ENCODE results near the gene TRIM66. TPM values are rescaled to one million over a fixed set of nuclear protein-coding genes. Genes with fewer than 3 reads are reported as not detected.

TRIM66 gene
- polyA plus RNA-seq, 3 donors, result 0.04 to 12.0 (median 0.47) TPM

DNA sequence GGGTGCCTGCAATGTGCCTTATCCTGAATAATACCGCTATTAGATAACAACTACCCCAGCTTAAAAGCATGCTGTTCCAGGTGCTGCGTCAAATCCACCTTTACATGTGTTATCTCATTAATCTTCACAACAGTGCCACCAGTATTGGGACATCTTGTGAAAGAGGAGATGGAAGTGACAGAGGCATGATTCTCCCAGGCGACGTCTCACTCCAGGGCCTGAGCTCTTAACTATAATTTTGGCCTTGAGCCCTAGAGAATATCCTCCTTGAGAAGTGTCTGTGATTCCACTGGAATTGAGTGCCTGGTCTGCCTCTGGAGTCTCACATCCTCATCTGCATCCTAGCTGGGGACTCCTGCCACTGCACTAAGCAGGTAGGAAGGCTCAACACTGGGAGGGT is 43.9 kb upstream of the TRIM66 start:
- TF ChIP-seq CTCF (IDR thresholded peaks at IDR 0.05), result no peak
- Histone ChIP-seq H4K20me1 (ENCODE audit: insufficient read depth, low read length) (no peaks in the 10 kb centered on the region), H3K4me3 (replicated peaks in 1 of 3; ENCODE audit: low read depth in 2 of 3, low read length in 3 of 3) (no peak overlapping the region), H3K27me3 (ENCODE audit: control insufficient read depth in 2 of 2, insufficient read depth in 2 of 2, low read length in 2 of 2) (no peaks in the 10 kb centered on the region), H3K27ac (ENCODE audit: low read depth in 1 of 2, low read length in 2 of 2) (no peak overlapping the region), H3K36me3 (replicated peaks in 1 of 2; ENCODE audit: control insufficient read depth in 1 of 2, insufficient read depth in 2 of 2, low read length in 2 of 2) (no peaks in the 10 kb centered on the region), H3K4me1 (ENCODE audit: control insufficient read depth in 1 of 2, insufficient read depth in 2 of 2, low read length in 2 of 2) (no peaks in the 10 kb centered on the region), H3K9ac (ENCODE audit: insufficient read depth, low read length, poor library complexity, severe bottlenecking) (no peak overlapping the region), H3K4me2 (replicated peaks; ENCODE audit: extremely low read depth, low read length, poor library complexity, severe bottlenecking) (no peak overlapping the region), H3K79me2 (ENCODE audit: insufficient read depth, low read length) (no peaks in the 10 kb centered on the region), H3K9me3 (replicated peaks in 1 of 2; ENCODE audit: control insufficient read depth in 1 of 2, insufficient read depth in 1 of 2, low read length in 2 of 2) (no peaks in the 10 kb centered on the region), H2AFZ (ENCODE audit: insufficient read depth, low read depth, low read length, poor library complexity, severe bottlenecking) (no peak overlapping the region)
- 89% methylated on average over 2 of the region's 4 CpGs for WGBS (ENCODE audit: insufficient coverage)
- intact Hi-C loops (cut with micrococcal nuclease), result no loop called here
- Mint-ChIP-seq H3K36me3 (no peaks in the 10 kb centered on the region), H3K27ac (no peak overlapping the region), H3K9me3 (peaks cover 0 to 2% (median 0%) of the 10 kb centered on the region in 7 donors), H3K4me3 (no peak overlapping the region), H3K27me3 (ENCODE audit: low read depth in 3 of 3) (peaks cover 2 to 6% (median 5%) of the 10 kb centered on the region in 3 donors), H3K4me1 (no peaks in the 10 kb centered on the region)
- DNase-seq, result no peak

DNA sequence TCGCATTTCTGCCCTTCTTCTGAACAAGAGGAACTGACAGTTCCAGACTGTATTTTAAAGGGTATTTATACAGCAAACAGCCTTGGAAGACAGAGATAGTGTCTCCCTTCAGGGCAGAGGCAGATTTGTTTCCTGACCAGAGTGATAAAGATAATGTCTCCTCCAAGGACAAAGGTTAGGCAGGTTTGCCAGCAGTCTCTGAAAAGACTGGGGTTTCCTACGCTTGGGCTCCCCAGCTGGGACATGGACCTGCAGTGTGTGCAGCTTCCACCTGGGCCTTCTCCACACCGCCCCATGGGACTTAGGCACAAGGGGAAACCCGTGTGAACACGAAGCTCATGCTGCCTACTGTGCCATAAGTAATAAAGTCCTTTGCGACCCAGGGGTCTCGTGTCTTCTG is 42.2 kb upstream of the TRIM66 start:
- intact Hi-C loops (cut with micrococcal nuclease), result no loop called here
- Histone ChIP-seq H3K9ac (ENCODE audit: insufficient read depth, low read length, poor library complexity, severe bottlenecking) (no peak overlapping the region), H3K9me3 (replicated peaks in 1 of 2; ENCODE audit: control insufficient read depth in 1 of 2, insufficient read depth in 1 of 2, low read length in 2 of 2) (no peaks in the 10 kb centered on the region), H3K79me2 (ENCODE audit: insufficient read depth, low read length) (no peaks in the 10 kb centered on the region), H3K27me3 (ENCODE audit: control insufficient read depth in 2 of 2, insufficient read depth in 2 of 2, low read length in 2 of 2) (no peaks in the 10 kb centered on the region), H3K4me3 (replicated peaks in 1 of 3; ENCODE audit: low read depth in 2 of 3, low read length in 3 of 3) (no peak overlapping the region), H3K36me3 (replicated peaks in 1 of 2; ENCODE audit: control insufficient read depth in 1 of 2, insufficient read depth in 2 of 2, low read length in 2 of 2) (no peaks in the 10 kb centered on the region), H3K4me2 (replicated peaks; ENCODE audit: extremely low read depth, low read length, poor library complexity, severe bottlenecking) (no peak overlapping the region), H3K27ac (ENCODE audit: low read depth in 1 of 2, low read length in 2 of 2) (no peak overlapping the region), H2AFZ (ENCODE audit: insufficient read depth, low read depth, low read length, poor library complexity, severe bottlenecking) (no peak overlapping the region), H4K20me1 (ENCODE audit: insufficient read depth, low read length) (no peaks in the 10 kb centered on the region), H3K4me1 (ENCODE audit: control insufficient read depth in 1 of 2, insufficient read depth in 2 of 2, low read length in 2 of 2) (no peaks in the 10 kb centered on the region)
- no peaks in the 10 kb centered on the region for H3K4me1 Mint-ChIP-seq
- no peak for TF ChIP-seq CTCF (IDR thresholded peaks at IDR 0.05)
- peaks cover 0 to 2% (median 0%) of the 10 kb centered on the region in 7 donors for H3K9me3 Mint-ChIP-seq
- H3K27me3 Mint-ChIP-seq (ENCODE audit: low read depth in 3 of 3), result peaks cover 2 to 6% (median 3%) of the 10 kb centered on the region in 3 donors
- no peak overlapping the region for H3K27ac Mint-ChIP-seq
- no peak for DNase-seq
- H3K4me3 Mint-ChIP-seq, result no peak overlapping the region
- WGBS (ENCODE audit: insufficient coverage), result 94% methylated on average over 6 of the region's 7 CpGs
- no peaks in the 10 kb centered on the region for H3K36me3 Mint-ChIP-seq
